VCaP (cell line): ENCODE data around the gene PTPA.

Source experiments
- H3K27ac ChIP-seq: fragments of 450-650 bp; 2 replicates; pipeline ENCODE4 v1.5.1; 2017
- TF ChIP-seq, protein P1 (sequence below): fragments of 450-650 bp; conservative IDR thresholded peaks from 2 replicates; pipeline ENCODE4 v1.5.1; 2017; ENCODE audit warnings: mild to moderate bottlenecking, moderate library complexity

Gene PTPA

DNA sequence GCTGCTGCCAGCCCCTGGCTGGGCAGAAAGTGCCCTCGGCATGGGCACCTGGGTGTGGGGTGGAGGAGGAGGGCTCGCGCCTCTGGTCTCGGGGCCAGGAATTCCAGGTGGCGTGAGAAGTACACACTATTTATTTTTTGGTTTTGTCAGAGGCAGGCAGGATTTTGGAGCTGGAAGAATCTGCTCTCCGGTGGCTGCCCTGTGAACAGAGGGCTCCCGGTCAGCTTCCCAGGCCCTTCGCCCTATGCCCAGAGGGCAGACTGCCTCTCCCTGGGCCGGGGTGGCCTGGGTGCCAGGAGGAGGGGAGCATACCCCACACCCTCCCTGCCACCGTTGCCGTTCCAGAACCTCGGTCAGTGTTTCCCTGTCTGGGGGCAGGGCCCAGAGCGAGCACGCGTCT is 22.0 kb upstream of the PTPA start:
- TF ChIP-seq, protein P1, sequence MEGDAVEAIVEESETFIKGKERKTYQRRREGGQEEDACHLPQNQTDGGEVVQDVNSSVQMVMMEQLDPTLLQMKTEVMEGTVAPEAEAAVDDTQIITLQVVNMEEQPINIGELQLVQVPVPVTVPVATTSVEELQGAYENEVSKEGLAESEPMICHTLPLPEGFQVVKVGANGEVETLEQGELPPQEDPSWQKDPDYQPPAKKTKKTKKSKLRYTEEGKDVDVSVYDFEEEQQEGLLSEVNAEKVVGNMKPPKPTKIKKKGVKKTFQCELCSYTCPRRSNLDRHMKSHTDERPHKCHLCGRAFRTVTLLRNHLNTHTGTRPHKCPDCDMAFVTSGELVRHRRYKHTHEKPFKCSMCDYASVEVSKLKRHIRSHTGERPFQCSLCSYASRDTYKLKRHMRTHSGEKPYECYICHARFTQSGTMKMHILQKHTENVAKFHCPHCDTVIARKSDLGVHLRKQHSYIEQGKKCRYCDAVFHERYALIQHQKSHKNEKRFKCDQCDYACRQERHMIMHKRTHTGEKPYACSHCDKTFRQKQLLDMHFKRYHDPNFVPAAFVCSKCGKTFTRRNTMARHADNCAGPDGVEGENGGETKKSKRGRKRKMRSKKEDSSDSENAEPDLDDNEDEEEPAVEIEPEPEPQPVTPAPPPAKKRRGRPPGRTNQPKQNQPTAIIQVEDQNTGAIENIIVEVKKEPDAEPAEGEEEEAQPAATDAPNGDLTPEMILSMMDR = no peak
- H3K27ac ChIP-seq = no peak overlapping the region

DNA sequence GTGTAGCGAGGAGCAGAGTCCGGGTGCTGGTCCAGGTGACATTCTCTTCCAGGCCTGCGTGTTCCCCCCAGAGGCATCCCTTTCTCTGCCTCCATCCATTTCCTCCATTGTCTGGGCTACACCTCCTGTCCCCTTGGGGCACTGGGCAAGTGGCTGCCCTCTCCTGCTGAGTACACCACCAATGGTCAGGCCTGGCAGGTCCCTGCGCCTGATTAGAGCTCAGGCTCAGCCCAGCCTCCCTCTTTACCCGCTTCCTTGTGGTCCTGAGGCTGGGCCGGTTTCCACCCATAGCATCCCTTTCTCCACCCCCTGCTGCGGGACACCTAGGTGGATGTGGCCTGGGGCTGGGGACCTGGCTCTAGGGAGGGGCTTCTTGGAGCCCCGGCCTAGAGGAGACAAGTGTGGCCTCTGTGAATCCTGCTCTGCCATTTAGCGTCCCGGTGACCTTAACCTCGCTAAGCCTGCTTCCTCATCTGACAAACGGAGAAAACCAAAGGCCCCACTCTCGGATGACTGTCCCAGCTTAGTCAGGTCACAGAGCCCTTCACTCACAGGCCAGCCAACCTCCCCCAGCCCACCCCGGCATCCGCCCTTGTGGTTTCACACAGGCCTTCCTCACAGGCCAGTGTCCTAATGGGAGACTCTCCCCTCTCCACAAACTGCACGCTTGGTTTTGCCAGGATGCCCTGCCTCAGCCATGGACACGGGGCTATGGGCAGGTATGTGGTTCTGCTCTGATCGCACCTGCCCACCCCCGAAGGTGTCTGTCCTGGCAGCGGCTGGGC is 17.4 kb upstream of the PTPA start:
- TF ChIP-seq, protein P1 = no peak
- H3K27ac ChIP-seq = no peak overlapping the region

DNA sequence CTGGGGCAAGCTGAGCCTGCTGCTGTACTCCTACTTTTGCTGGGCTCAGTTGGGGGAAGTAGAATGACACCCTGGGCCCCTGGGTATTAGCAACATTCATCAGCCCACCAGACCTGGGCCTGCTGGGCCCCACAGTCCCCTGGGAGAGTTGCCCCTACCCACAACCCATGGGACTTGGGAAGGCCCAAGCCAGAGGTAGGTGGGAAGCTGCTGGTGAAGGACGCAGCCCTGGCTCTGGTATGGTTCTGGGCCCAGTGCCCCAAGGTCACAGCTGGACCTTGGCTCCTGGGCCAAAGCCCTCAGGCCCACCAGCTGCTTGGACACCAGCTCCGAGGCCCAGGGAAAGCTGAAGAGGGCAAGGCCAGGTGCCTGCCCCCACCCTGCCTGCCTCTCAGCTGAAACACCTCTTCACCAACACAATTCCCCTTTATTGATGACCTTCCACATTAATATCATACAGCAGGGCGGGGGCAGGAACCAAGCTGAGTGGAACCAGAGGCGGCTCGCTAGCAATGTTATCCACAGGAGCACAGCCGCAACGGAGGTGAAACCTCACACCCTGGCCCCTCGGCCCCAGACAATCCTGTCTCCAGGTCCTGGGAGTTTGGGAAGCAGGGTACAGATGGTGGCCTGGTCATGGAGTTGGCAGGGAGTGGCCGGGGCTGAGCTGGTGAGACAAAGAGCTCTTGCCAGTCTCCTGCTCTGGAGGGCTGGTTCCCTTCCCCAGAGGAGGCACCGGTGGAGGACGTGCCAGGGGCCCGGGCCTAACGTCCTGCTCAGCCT is 16.6 kb upstream of the PTPA start:
- no peak overlapping the region for H3K27ac ChIP-seq
- TF ChIP-seq, protein P1 = no peak

DNA sequence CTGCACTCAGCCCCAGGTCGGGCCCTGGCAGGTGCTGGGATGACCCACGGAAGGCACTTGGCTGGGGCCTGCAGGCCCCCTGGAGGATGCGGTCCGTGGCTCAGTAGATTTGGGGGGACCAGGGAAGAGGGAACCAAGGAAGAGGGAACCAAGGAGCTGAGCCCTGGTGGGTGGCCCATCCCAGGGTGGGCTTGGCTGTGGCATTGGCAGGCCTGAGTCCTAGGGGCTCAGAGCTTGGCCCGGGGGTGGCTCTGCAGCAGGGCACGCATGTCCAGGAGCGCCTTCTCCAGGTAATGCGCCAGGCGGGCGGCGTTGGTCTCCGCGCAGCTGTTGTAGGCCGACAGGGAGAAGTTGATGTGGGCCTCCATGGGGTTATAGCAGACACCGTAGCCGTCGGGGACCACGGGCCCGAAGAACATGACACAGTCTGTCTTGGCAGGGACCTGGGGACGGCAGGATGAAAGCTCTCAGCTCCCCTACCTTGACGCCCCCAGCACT is 16.0 kb upstream of the PTPA start:
- H3K27ac ChIP-seq = no peak overlapping the region
- TF ChIP-seq, protein P1 = no peak

DNA sequence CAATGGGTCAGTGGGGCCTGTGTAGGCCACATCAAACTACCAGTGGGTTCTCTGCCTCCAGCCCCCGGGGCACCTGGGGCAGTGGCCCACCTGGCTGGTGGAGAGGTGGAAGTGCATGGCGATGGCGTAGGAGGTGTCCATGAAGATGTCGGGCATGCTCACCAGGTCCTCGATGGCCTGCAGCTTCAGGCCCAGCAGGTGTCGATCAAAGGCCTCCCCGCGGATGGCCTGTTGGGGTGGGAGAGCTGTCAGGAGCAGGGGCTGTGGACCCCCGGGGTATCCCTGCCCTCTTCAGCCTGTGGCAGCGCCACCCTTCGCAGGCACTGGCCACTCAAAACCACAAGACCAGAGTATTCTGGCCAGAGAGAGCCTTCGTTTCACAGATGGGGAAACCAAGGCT is 15.3 kb upstream of the PTPA start:
- no peak overlapping the region for H3K27ac ChIP-seq
- TF ChIP-seq, protein P1 = no peak

DNA sequence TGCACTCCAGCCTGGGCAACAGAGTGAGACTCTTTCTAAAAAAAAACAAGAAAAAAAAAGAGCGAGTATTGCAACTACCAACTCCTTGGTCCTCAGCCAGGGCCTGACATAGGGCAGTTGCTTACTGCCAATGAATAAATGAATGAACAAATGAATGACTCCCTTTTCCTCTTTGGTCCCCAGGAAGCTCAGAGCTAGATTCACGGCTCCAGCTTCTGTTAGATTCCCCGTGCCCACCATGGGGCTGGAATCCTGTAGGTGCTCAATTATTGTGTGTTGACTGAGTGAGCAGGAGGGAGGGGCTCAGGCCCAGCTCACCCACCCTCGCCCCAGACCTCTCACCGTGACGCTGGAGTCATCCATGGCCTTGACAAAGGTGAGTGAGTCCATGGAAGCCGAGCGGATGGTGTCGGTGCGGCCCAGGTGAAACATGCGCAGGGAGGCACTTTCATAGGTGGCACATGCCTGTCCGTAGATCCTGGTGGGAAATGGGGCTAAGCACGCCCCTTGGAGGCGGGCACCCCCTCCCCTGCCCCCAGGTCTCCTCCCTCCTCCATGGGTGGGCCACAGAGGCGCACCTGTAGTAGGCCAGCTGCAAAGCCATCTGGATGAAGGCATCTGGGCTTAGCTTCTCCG is 13.4 kb upstream of the PTPA start:
- H3K27ac ChIP-seq = no peak overlapping the region
- TF ChIP-seq, protein P1 = no peak

DNA sequence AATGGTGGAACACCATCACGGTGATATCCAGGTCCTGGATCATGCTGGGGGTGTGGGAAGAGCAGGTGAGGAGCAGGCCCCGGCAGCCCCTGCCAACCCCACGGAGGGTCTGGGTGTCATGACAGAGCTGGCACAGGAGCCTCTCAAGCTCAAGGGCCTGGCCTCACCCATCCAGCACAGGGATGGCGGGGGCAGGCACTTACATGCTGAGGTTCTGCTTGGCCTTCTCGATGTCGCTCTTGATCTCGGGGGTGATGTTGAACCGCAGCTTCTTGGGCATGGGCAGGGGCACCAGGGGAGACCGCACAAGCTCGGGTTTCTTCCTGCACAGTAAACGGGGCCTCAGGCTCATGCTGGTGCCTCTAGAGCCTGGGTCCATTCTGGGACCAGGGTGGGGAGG is 12.9 kb upstream of the PTPA start:
- H3K27ac ChIP-seq = no peak overlapping the region
- TF ChIP-seq, protein P1 = no peak
